K562 treated with DMSO at 1 percent for 24 hours (cell line): ENCODE data around the gene NEFH. TPM values are rescaled to one million over a fixed set of nuclear protein-coding genes. Genes with fewer than 3 reads are reported as not detected.

Source experiments
- total RNA-seq: library from RNA; unstranded; fragments of 300-600 nt; gene quantifications from 2 replicates; pipeline ENCODE4 v1.2.3, GENCODE V29; 2022; ENCODE audit warnings: low read depth; ENCODE audit not compliant: insufficient read depth

Gene NEFH, protein sequence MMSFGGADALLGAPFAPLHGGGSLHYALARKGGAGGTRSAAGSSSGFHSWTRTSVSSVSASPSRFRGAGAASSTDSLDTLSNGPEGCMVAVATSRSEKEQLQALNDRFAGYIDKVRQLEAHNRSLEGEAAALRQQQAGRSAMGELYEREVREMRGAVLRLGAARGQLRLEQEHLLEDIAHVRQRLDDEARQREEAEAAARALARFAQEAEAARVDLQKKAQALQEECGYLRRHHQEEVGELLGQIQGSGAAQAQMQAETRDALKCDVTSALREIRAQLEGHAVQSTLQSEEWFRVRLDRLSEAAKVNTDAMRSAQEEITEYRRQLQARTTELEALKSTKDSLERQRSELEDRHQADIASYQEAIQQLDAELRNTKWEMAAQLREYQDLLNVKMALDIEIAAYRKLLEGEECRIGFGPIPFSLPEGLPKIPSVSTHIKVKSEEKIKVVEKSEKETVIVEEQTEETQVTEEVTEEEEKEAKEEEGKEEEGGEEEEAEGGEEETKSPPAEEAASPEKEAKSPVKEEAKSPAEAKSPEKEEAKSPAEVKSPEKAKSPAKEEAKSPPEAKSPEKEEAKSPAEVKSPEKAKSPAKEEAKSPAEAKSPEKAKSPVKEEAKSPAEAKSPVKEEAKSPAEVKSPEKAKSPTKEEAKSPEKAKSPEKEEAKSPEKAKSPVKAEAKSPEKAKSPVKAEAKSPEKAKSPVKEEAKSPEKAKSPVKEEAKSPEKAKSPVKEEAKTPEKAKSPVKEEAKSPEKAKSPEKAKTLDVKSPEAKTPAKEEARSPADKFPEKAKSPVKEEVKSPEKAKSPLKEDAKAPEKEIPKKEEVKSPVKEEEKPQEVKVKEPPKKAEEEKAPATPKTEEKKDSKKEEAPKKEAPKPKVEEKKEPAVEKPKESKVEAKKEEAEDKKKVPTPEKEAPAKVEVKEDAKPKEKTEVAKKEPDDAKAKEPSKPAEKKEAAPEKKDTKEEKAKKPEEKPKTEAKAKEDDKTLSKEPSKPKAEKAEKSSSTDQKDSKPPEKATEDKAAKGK
- total RNA-seq = 2.7 and 3.6 TPM in 2 replicates

DNA sequence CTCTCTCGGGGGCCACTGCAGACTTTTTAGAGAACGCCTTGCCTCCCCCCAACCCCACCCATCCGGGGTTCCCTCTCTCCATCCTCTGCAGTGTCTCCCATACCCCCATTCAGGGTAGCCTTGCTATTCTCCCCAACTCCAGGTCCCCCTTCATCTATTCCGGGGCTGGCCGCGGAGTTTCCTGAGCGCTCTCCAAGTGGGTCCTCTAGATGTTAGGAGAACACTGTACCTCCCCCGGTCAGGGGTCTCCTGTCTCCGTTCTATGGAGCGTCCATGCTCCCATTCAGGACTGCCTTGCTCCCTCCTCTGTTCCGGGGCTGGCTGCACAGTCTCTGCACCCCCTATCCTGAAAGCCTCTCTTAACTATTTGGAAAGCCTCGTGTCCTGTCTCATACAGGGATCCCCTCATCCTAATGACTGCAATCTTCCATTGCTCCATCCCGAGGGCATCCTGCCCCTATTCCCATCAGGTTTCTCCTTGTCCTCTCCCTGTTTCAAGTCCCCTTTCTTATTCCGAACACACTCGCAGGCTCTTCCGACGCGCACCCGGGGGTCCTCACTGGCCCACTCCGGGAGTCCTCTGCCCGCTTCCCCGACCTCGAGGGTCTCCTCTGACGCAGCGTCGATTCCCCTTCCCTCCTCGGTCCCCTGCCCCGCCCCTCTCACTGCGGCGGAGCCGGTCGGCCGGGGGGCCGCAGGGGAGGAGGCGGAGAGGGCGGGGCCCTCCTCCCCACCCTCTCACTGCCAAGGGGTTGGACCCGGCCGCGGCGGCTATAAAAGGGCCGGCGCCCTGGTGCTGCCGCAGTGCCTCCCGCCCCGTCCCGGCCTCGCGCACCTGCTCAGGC lies at the start of gene NEFH:
Gene NEFH (plus strand): TSS at position 802 of the 845 bp plus-strand sequence. CDS start 45 bp downstream, outside the sequence.

DNA sequence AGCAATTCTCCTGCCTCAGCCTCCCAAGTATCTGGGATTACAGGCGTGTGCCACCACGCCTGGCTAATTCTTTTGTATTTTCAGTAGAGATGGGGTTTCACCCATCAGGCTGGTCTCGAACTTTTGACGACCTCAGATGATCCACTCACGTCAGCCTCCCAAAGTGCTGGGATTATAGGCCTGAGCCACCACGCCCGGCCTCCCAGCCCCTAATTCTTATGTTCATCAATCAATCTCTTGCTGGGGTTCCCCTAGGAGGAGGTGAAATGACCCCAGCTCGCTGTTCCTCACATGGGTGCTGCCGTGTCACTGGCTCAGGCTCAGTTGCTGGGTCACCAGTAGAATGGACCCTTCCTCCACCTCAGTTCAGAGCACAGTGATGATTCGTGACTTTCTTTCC lies 41.7 kb upstream of the NEFH start, which contains the start of gene RFPL1:
Gene RFPL1 (plus strand): TSS at position 301 of the 400 bp plus-strand sequence.

Other genes with a start within 250 kb of the NEFH start
- 34.9 and 43.6 TPM in 2 replicates for gene RHBDD3, start 212.2 kb upstream of the NEFH start, total RNA-seq
- gene EWSR1, start 211.9 kb upstream of the NEFH start, total RNA-seq = 164 and 181 TPM in 2 replicates
- 25.4 and 25.5 TPM in 2 replicates for gene GAS2L1, start 173.6 kb upstream of the NEFH start, total RNA-seq
- gene RASL10A, start 164.5 kb upstream of the NEFH start, total RNA-seq = 0.82 TPM in 1 of 2 replicates, not detected in the other
- 84.0 and 91.3 TPM in 2 replicates for gene AP1B1, start 91.6 kb upstream of the NEFH start, total RNA-seq
- gene RFPL1, start 41.6 kb upstream of the NEFH start, total RNA-seq = not detected in 2 replicates
- 35.0 and 40.0 TPM in 2 replicates for gene THOC5, start 73.5 kb downstream of the NEFH start, total RNA-seq
- gene NIPSNAP1, start 100.9 kb downstream of the NEFH start, total RNA-seq = 29.2 and 30.0 TPM in 2 replicates
- gene NF2, start 123.4 kb downstream of the NEFH start, total RNA-seq = 9.3 and 9.7 TPM in 2 replicates
- 0.15 TPM in 1 of 2 replicates, not detected in the other for gene CABP7, start 239.8 kb downstream of the NEFH start, total RNA-seq